H9 (cell line): ENCODE measurements around the gene DUSP7. TPM values are rescaled to one million over a fixed set of nuclear protein-coding genes. Genes with fewer than 3 reads are reported as not detected.

Experiments
- DNase-seq: peaks from one replicate; pipeline ENCODE4 v3.0.0-alpha.2; 2017
- H2AFZ ChIP-seq: one replicate; pipeline ENCODE4 v1.6.1; 2013; ENCODE audit warnings: mild to moderate bottlenecking, low read length, control low read depth, moderate library complexity
- H2AK5ac ChIP-seq: 2 replicates; pipeline ENCODE4 v1.6.1; 2013; ENCODE audit warnings: low read length, control low read depth, mixed read lengths; ENCODE audit not compliant: insufficient read length
- H2BK120ac ChIP-seq: one replicate; pipeline ENCODE4 v1.6.1; 2013; ENCODE audit warnings: low read depth, mild to moderate bottlenecking, low read length, control low read depth, inconsistent platforms; ENCODE audit not compliant: poor library complexity, severe bottlenecking
- H2BK12ac ChIP-seq: 2 replicates; pipeline ENCODE4 v1.6.1; 2013; ENCODE audit warnings: low read length, control low read depth, mixed read lengths, low read depth; ENCODE audit not compliant: insufficient read length
- H2BK15ac ChIP-seq: 2 replicates; pipeline ENCODE4 v1.6.1; 2013; ENCODE audit warnings: low read depth, low read length, control low read depth
- H2BK20ac ChIP-seq: one replicate; pipeline ENCODE4 v1.6.1; 2013; ENCODE audit warnings: low read depth, mild to moderate bottlenecking, low read length, control low read depth, inconsistent platforms; ENCODE audit not compliant: poor library complexity, severe bottlenecking
- H2BK5ac ChIP-seq: 2 replicates; pipeline ENCODE4 v1.6.1; 2013; ENCODE audit warnings: low read length, control low read depth, mixed read lengths; ENCODE audit not compliant: insufficient read length
- H3K14ac ChIP-seq: 2 replicates; pipeline ENCODE4 v1.6.1; 2013; ENCODE audit warnings: low read length, control low read depth; ENCODE audit not compliant: insufficient read depth
- H3K18ac ChIP-seq: 2 replicates; pipeline ENCODE4 v1.6.1; 2013; ENCODE audit warnings: low read depth, mild to moderate bottlenecking, mixed read lengths, low read length, control low read depth; ENCODE audit not compliant: insufficient read length
- H3K23ac ChIP-seq: 2 replicates; pipeline ENCODE4 v1.6.1; 2013; ENCODE audit warnings: low read length, control low read depth, mixed read lengths, low read depth; ENCODE audit not compliant: insufficient read length
- H3K23me2 ChIP-seq: 2 replicates; pipeline ENCODE4 v1.6.1; 2013; ENCODE audit warnings: low read depth, mild to moderate bottlenecking, mixed read lengths, low read length, control low read depth; ENCODE audit not compliant: insufficient read length, poor library complexity, severe bottlenecking
- H3K27ac ChIP-seq: 2 replicates; pipeline ENCODE4 v1.5.1; 2013; ENCODE audit warnings: low read length, control low read depth, mixed read lengths, low read depth; ENCODE audit not compliant: insufficient read length
- H3K27me3 ChIP-seq: 2 replicates; pipeline ENCODE4 v1.6.1; 2013; ENCODE audit warnings: low read length, control low read depth, inconsistent platforms; ENCODE audit not compliant: insufficient read depth
- H3K4ac ChIP-seq: 2 replicates; pipeline ENCODE4 v1.6.1; 2013; ENCODE audit warnings: low read depth, mild to moderate bottlenecking, control low read depth, inconsistent platforms, low read length, moderate library complexity
- H3K4me1 ChIP-seq: 2 replicates; pipeline ENCODE4 v1.6.1; 2013; ENCODE audit warnings: low read length, control low read depth, inconsistent platforms; ENCODE audit not compliant: insufficient read depth
- H3K4me2 ChIP-seq: 2 replicates; pipeline ENCODE4 v1.6.1; 2013; ENCODE audit warnings: low read length, control low read depth, mixed read lengths; ENCODE audit not compliant: insufficient read length, insufficient read depth
- H3K56ac ChIP-seq: 2 replicates; pipeline ENCODE4 v1.6.1; 2013; ENCODE audit warnings: low read depth, mild to moderate bottlenecking, mixed read lengths, low read length, control low read depth; ENCODE audit not compliant: insufficient read length
- H3K79me1 ChIP-seq: 2 replicates; pipeline ENCODE4 v1.6.1; 2013; ENCODE audit warnings: low read depth, mild to moderate bottlenecking, moderate library complexity, low read length, control low read depth, inconsistent platforms; ENCODE audit not compliant: insufficient read depth, poor library complexity, severe bottlenecking
- H3K79me2 ChIP-seq: 2 replicates; pipeline ENCODE4 v1.6.1; 2013; ENCODE audit warnings: low read length, control low read depth, inconsistent platforms; ENCODE audit not compliant: insufficient read depth
- H3K9ac ChIP-seq: 2 replicates; pipeline ENCODE4 v1.6.1; 2013; ENCODE audit warnings: low read length, control low read depth, mixed read lengths; ENCODE audit not compliant: insufficient read length; ENCODE audit errors: extremely low read depth
- H3K9me3 ChIP-seq: one replicate; pipeline ENCODE4 v1.6.1; 2013; ENCODE audit warnings: low read depth, low read length, inconsistent platforms; ENCODE audit not compliant: control insufficient read depth
- H3T11ph ChIP-seq: one replicate; pipeline ENCODE4 v1.6.1; 2013; ENCODE audit warnings: mild to moderate bottlenecking, low read length, control low read depth, inconsistent platforms
- H4K20me1 ChIP-seq: one replicate; pipeline ENCODE4 v1.6.1; 2013; ENCODE audit not compliant: control insufficient read depth, insufficient read length, insufficient read depth
- H4K5ac ChIP-seq: 2 replicates; pipeline ENCODE4 v1.6.1; 2013; ENCODE audit warnings: low read depth, mild to moderate bottlenecking, mixed read lengths, low read length, control low read depth; ENCODE audit not compliant: insufficient read length
- H4K8ac ChIP-seq: replicated peaks from 2 replicates; pipeline ENCODE4 v1.6.1; 2013; ENCODE audit warnings: low read length, control low read depth, mixed read lengths, low read depth; ENCODE audit not compliant: insufficient read length
- H4K91ac ChIP-seq: 2 replicates; pipeline ENCODE4 v1.6.1; 2013; ENCODE audit warnings: low read depth, mild to moderate bottlenecking, moderate library complexity, mixed read lengths, low read length, control low read depth; ENCODE audit not compliant: insufficient read length
- H3K27ac Mint-ChIP-seq, 3 experiments: 2 replicates in 2 of 3; 3 replicates in 1 of 3; pipeline ENCODE4 v1.8.0; 2020 to 2021; ENCODE audit warnings: mixed read lengths in 3 of 3, mild to moderate bottlenecking in 1 of 3, moderate library complexity in 1 of 3
- H3K27me3 Mint-ChIP-seq: 2 replicates; pipeline ENCODE4 v1.8.0; 2021; ENCODE audit warnings: low read depth, mild to moderate bottlenecking, moderate library complexity, mixed read lengths
- H3K36me3 Mint-ChIP-seq, 3 experiments: 2 replicates in 2 of 3; 3 replicates in 1 of 3; pipeline ENCODE4 v1.8.0; 2020 to 2021; ENCODE audit warnings: low read depth in 3 of 3, mixed read lengths in 3 of 3; ENCODE audit not compliant: insufficient read depth in 1 of 3
- H3K4me1 Mint-ChIP-seq, 2 experiments: 2 replicates each; pipeline ENCODE4 v1.8.0; 2020; ENCODE audit warnings: mixed read lengths in 2 of 2
- H3K4me3 Mint-ChIP-seq, 2 experiments: 2 replicates in 1 of 2; 3 replicates in 1 of 2; pipeline ENCODE4 v1.8.0; 2020 to 2021; ENCODE audit warnings: mild to moderate bottlenecking in 2 of 2, mixed read lengths in 2 of 2, moderate library complexity in 1 of 2
- H3K9me3 Mint-ChIP-seq, 2 experiments: 2 replicates in 1 of 2; 3 replicates in 1 of 2; pipeline ENCODE4 v1.8.0; 2020; ENCODE audit warnings: mild to moderate bottlenecking in 2 of 2, mixed read lengths in 2 of 2, moderate library complexity in 1 of 2
- CTCF ChIP-seq: fragments of 200-600 bp; sonication (generic); conservative IDR thresholded peaks from 3 replicates; pipeline ENCODE4 v1.8.0; 2021; ENCODE audit warnings: antibody characterized with exemption, mild to moderate bottlenecking
- WGBS: extraction: QIAGEN DNeasy Blood & Tissue Kit; methylation state at CpG from one replicate; pipeline ENCODE4 v1.1.7; 2013; ENCODE audit warnings: missing lambda C conversion rate, low lambda C conversion rate, mixed read lengths; ENCODE audit not compliant: insufficient read length; ENCODE audit errors: extremely low coverage; 5-methylcytosine and 5-hydroxymethylcytosine counted together
- total RNA-seq: library from RNA; stranded (reverse); gene quantifications from 2 replicates; pipeline ENCODE4 v1.2.1, GENCODE V29; 2021

Gene DUSP7
- total RNA-seq, 1 experiment from 2014 or later, result 24.0 TPM

- Histone ChIP-seq H3K9me3 (no peaks in the 10 kb centered on the region), H3K9ac (no peak overlapping the region), H3K79me1 (no peaks in the 10 kb centered on the region), H2BK12ac (no peak overlapping the region), H2BK5ac (no peak overlapping the region), H4K8ac (no peak overlapping the region), H2BK15ac (no peak overlapping the region), H2BK120ac (no peak overlapping the region), H3K23ac (no peak overlapping the region), H2BK20ac (no peak overlapping the region), H3K14ac (no peak overlapping the region), H3K18ac (no peak overlapping the region), H3K4ac (no peak overlapping the region), H4K91ac (no peak overlapping the region), H3T11ph (no peak overlapping the region), H3K56ac (no peak overlapping the region), H2AFZ (no peak overlapping the region), H3K4me2 (no peak overlapping the region), H3K79me2 (no peaks in the 10 kb centered on the region), H3K27me3 (no peaks in the 10 kb centered on the region), H2AK5ac (no peak overlapping the region), H4K5ac (no peak overlapping the region), H3K27ac (no peak overlapping the region), H3K4me1 (no peaks in the 10 kb centered on the region), H4K20me1 (no peaks in the 10 kb centered on the region), H3K23me2 (no peaks in the 10 kb centered on the region)
- Mint-ChIP-seq H3K9me3 (no peaks in the 10 kb centered on the region), H3K4me3 (no peak overlapping the region), H3K4me1 (peaks cover 6 to 23% of the 10 kb centered on the region in 2 experiments), H3K27ac (peak overlapping the region in 1 of 3 experiments; percentile 34; a peak in 2 of 7 replicates), H3K36me3 (peaks cover 10 to 27% (median 23%) of the 10 kb centered on the region in 3 experiments; a peak in 6 of 7 replicates), H3K27me3 (no peaks in the 10 kb centered on the region)
- TF ChIP-seq CTCF, result no peak
- DNase-seq, result no peak
- WGBS, result no CpG with 5 or more reads among the region's 7 CpGs
Observed at GRCh38 chr3:52092891-52093290, 36.5 kb upstream of the DUSP7 start.
